GM19351 (cell line): ENCODE measurements around the gene KCNQ2.
"Not testable (repeated sequence)": the region's sequence is repeated elsewhere in the genome, so short reads cannot be mapped to it uniquely, and the experiment has no call there.

Source experiments
- ATAC-seq: cut with Tn5 transposase; IDR thresholded peaks from one replicate; pipeline ENCODE4 v1.9.1; 2021; ENCODE audit warnings: mild to moderate bottlenecking, moderate library complexity; ENCODE audit not compliant: unreplicated experiment

Gene KCNQ2

DNA sequence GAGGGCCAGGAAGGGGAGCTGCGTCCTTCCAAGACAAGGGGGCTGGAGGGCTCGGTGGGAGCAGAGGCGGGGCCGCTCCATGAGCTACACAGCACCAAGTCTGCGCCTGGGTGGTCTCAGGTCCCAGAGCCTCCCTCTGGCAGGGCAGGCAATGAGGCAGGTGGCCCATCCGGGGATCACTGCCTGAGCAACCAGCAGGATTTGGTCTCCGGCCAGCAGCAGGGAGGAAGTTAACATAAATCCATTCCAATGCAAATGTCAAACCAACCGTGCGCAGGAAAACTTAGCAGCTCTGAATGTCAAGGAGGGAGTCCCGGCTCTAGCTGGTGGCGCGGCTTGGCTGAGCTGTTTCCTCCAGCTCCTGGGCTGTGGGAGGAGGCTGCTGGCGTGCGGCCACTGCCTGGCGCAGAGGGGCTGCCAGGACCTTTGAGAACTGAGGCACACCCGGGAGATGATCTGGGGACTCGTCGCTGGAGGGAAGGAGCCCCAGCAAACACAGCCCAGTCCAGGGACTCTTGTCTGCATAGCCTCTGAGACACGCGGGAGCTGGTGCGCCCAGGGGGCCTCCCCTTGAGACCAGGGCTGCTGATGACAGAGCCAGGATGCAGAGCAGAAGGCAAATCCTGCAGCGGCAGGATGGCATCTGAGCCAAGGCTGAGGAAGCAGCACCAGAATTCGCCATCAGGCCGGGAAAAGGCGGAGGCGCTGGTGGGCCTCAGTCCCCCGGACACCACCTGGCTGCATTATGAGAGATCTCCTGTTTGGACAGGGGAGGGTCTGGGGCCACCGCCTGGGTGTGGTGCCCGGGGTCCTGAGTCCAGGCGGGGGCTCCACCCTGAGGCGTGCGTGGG lies 78.2 kb downstream of the KCNQ2 start:
- ATAC-seq, result no peak

DNA sequence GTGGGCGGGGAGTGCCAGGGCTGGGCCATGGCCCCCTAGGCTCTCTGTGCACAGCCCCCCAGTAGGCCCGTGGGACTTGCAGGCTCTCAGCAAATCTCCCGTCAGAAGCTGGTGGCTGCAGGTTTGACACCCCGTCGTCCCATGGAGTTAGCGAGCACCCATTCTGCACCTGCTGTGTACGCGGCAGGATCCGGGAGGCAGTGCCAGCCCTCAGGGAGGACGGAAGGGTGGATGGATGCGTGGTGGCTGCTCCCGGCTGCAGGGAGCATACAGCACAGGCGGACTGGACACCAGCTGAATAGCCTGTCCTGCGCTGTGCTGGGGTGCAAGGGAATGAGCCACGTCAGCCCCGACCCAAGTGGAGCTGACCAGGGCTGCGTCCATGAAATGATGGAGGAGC lies 78.9 kb downstream of the KCNQ2 start:
- ATAC-seq, result no peak

DNA sequence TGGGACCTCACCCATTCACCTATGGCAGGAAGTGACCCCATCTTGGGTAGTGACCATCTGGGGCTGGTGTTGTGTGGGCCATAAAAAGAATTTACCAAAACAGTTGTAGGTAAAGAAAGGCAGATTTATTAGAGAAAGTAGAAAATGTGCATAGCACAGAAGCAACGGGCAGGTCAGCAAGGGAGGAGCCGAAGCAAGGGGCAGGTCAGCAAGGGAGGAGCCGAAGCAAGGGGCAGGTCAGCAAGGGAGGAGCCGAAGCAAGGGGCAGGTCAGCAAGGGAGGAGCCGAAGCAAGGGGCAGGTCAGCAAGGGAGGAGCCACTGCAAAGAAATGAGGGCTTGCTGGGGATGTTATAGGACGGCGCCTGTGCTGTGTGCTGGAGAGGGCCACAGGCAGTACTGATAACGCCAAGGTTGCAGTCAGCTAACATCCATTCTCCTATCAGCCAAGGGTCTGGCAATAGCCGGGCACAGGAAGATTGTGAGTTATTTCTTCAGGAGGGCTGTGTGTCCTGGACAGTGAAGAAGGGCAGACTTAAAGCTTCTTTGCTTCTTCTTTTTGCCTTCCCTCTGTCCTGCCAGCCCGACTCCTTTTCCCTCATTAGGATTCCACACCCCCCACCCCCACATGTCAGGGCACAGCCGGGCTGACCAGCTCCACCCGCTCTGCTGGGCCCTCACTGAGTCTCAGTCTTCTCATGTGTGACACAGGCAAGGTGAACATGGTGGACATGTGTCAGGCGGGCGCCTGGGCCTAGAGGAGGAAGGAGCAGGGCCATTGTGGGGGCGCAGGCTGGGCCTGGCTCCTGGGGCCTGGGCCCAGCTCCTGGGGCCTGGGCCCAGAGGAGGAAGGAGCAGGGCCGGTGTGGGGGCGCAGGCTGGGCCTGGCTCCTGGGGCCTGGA lies 79.7 kb downstream of the KCNQ2 start:
- no peak for ATAC-seq

DNA sequence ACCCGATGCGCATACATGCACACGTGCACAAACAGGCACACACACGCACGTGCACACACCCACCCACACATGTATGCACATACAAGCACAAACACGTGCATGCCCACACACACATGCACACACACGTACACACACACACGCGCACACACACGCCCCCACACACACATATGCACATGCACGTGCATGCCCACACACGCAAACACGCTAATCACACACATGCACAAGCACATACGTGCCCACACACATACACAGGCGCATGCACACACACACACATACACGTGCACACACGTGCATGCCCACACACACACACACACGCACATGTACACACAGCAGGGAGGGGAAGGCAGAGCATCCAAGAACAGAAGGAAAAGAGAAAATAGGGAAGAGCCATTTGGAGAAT lies 84.5 kb downstream of the KCNQ2 start:
- ATAC-seq, result no peak

DNA sequence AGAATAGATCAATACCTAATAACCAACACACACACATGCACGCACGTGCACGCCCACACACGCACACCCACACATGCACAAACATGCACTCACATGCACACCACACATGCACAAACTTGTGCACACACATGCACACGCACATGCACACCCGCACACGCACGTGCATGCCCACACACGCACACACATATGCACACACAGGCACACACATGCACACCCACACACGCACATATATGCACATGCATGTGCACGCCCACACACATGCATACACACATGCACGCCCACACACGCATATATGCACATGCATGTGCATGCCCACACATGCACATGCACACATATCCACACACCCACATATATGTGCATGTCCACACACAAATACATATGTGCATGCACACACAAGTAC lies 85.1 kb downstream of the KCNQ2 start:
- ATAC-seq, result no peak

DNA sequence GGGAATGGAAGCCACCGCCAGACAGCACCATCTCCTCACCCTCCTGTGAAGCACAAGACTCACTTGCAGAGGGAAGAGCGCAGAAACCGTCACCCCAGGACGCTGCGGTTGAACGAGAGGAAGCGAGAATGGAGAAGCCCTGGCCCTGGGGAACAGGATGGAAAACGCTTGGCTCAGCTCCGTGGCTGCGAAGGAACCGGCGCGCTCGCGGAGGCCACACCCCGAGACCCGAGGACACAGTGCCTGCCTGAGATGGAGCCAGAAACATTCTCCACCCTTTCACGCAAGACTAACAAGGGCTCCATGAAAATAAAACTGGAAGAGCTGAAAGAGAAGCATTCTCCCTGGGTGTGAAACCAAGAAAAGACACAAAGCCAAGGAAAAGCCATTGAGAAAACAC lies 86.0 kb downstream of the KCNQ2 start:
- ATAC-seq, result no peak

DNA sequence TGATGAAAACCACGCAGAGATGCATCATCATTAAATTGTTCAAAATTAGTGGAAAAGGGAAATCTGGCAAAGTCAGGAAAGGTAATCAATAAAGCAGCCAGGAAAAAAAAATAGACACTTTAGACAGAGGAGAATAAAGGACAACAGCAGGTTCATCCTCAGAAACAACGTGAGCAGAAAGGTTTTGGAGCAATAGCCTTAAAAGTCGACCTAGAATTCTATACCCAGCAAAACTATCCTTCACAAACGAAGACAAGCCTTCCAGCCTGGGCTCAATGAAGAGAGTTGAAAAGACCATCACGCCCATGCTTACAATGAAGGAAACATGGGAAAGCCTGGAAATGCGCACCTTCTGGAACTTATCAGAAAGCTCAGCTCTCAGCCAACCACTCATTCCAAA lies 86.6 kb downstream of the KCNQ2 start:
- no peak for ATAC-seq

DNA sequence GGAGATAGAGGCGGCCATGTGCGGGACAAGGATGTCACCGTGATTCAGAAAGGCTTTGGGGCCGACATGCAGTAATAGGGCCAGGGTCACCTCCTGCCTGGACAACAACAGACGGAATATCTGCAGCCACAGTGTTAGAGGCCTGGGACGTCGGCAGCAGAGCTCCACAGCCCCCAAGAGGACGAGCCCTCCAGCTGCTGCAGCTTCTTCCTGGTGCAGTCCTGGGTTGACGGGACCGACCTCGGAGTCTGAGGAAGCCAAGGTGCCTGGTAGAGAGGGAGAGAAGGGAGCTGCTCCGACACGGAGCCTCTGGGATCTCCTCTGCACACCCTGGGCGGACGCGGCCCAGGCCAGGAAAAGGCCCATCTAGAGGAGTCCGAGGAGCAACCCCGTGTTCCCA lies 88.1 kb downstream of the KCNQ2 start:
- no peak for ATAC-seq

DNA sequence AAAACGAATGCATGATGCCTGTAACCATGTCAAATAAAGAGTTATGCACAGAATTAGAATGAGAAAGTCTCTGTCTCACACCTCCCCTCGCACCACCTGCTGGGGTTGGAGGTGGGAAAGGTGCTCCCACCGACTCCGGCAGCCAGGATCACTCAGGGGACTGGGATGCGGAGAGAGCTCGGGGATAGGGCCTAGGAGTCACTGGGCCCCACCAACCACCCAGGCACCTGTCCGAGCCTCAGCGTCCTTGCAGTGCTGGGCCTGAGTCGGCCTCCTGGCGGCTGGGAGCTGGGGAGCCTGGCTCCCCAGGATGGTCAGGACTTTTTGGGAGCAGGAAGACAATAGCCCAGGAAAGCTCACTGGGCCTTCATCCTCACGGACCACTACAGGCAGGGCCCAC lies 88.9 kb downstream of the KCNQ2 start:
- ATAC-seq, result no peak

DNA sequence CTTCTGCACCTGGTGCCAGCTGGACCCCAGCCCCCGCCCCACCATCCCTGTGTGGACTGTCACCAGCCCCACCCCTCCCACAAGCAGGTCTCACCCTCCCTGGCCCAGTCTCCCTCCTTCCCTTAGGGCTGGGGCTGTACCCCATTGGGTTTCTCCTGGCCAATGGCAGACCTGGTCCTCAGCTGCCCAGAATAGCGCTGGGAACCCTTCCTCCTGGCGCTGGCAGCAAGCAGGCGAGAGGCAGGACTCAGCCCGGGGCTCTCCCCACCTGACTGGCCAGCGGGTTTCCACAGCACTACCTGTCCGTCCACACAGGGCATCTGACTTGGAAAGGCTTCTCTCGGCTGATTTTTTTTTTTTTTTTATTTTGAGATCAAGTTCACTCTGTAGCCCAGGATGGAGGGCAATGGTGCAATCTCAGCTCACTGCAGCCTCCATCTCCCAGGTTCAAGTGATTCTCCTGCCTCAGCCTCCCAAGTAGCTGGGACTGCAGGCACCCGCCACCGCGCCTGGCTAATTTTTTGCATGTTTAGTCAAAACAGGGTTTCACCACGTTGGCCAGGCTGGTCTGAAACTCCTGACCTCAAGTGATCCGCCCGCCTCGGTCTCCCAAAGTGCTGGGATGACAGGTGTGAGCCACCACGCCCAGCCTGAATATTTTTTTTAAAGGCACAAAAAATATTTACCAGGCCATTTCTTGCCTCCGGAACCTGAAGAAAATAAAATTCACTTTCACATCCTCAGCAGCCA lies 89.7 kb downstream of the KCNQ2 start:
- no peak for ATAC-seq

DNA sequence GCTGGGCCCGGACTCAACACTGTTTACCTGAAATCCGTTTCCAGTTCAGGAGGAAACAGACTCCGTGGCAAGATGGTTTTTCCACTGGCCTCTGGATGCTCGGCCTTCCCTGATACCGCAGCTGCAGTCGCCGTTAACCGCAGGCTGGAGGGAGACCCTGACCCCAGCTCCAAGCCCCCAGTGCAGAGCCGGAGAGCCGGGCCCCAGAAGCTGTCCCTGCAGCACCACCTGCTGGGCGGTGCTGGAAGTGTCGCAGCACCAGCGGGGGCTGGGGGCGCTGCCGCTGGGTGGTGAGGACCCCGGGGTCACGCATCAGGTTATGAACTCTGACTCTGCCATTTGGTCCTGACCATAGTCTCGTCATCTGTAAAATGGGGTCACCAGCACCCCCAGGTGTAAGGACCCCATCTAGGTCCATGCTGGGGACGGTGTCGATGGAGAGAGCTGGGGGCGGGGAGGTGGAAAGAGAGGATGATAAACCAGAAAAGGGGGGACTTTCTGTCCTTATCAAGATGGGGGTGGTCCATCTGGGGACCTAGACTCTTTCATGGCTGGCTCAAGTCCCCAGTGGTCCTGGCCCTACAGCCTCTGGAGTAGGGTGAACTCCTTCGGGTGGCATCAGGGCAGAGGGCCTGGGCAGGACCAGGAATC lies 90.5 kb downstream of the KCNQ2 start:
- no peak for ATAC-seq

DNA sequence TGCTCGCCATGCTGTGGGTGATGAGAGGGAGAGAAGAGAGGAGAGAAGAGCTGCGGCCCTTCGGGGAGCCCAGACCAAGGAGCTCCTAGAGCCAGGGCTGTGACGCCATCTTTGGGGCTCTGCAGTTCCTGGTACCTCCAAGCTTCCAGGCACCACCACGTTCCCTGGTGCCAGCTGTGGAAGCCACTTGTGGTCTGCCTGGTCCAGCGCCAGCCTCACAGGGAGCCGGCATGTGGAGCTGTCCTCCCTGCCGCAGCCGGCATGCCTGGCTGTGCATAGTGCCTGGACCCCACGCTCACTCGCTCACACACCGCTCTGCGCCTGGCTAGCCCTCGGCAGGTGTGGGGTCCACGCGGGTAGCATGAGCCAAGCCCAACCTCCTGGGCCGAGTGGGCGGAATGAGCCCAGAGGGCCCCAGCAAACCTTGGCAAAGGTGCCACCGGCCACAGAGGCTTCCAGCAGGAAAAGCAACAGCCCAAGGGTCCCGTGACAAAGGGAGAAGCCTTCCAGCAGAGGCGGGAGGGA lies 92.0 kb downstream of the KCNQ2 start:
- no peak for ATAC-seq

DNA sequence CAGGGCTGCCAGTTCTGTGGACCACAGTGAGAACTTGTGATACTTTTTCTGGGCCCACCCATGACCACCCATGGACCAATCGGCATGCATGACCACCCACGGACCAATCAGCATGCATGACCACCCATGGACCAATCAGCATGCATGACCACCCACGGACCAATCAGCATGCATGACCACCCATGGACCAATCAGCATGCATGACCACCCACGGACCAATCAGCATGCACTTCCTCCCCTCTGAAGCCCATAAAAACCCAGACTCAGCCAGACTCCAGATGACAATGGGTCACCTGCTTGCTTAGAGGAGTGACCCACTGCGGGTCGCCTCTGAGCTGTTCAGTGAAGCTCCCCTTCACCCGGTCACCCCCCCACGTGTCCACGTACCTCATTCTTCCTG lies 92.6 kb downstream of the KCNQ2 start:
- not testable (repeated sequence) for ATAC-seq

DNA sequence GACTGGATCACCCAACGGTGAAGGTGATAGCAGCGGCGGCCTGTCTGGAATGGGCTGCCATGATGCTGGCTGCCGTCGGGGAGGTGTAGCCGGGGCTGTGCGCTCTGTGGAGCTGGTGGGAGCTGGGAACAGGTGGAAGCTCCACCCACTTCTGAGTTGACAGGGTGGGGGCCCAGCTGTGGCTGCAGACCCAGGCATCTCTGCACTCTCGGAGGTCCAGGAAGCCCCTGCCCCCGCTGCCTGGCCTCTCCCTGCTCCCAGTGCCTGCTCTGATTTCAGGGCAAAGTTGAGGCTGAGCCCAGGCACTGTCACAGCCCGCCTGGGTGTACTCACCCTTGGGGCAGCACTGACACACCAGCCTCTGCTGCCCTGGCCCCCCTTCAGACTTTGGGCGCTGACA lies 93.2 kb downstream of the KCNQ2 start:
- ATAC-seq, result no peak

DNA sequence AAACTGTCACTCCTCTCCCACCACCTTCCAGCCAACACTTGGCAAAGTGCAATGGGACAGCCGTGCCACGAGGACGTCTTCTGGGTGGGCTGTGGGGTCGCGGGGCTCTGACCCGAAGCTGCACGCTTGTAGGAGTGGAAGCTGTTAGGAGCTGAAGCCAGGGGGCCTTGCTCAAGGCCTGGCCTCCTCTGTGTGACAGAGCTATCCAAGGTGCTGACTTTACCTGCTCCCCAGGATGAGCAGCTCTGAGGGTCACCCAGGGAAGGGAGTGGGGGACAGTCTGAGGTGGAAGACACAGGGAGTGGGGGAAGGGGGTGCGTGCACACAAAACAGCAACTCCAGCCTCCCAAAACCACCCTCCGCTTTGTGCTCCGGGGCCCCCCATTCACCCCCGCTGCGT lies 93.8 kb downstream of the KCNQ2 start:
- no peak for ATAC-seq

DNA sequence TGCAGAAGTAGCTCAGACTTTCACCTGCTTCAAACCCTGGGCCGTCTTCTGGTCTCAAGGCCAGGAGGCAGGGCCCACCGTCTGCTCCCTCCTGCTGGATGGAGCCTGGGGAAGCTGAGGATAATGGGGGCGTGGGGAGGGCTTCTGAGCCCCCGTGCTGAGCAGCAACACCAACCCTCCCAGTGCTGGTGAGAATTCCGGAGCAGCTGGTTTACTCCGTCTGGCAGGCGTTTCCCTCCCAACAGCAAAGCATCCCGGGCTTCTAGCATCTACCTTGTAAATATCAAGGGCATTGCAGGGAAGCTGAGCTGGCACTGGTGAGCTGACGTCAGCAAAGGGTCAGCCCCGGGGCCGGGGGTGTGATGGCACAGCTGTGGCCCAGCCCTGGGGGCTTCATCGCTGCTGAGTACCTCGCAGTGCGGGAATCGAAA lies 94.5 kb downstream of the KCNQ2 start:
- no peak for ATAC-seq

DNA sequence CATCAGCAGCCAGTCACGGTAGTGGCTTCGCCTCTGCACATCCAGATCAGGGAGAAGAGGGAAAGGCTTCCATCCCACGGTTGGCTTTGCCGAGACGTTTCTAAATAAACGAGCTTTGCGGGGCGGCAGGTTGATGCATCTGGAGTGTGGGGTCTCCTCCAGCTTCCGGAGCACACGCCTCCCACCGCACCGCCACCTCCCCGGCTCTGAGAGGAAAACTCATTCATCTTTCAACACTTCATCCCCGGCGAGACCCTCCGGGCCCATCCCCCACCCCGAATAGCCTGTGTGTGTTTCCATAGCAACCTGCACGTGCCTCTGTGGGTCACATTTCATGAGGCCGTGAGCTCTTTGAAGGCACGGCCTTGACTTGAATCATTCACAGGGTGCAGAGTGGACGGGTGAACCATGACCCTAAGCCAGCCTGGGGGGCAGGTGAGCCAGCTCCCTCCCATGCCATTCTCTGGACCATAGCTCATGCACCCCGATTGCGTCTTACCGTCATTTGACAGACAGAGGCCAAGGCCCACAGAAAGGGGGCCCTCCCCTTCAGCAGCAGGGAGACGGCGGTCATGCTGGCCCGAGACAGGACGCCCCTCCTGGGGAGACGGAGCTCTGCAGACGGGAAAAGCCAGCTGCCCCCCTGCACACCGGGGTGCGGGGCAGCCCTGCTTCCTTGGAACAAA lies 95.1 kb downstream of the KCNQ2 start:
- no peak for ATAC-seq

DNA sequence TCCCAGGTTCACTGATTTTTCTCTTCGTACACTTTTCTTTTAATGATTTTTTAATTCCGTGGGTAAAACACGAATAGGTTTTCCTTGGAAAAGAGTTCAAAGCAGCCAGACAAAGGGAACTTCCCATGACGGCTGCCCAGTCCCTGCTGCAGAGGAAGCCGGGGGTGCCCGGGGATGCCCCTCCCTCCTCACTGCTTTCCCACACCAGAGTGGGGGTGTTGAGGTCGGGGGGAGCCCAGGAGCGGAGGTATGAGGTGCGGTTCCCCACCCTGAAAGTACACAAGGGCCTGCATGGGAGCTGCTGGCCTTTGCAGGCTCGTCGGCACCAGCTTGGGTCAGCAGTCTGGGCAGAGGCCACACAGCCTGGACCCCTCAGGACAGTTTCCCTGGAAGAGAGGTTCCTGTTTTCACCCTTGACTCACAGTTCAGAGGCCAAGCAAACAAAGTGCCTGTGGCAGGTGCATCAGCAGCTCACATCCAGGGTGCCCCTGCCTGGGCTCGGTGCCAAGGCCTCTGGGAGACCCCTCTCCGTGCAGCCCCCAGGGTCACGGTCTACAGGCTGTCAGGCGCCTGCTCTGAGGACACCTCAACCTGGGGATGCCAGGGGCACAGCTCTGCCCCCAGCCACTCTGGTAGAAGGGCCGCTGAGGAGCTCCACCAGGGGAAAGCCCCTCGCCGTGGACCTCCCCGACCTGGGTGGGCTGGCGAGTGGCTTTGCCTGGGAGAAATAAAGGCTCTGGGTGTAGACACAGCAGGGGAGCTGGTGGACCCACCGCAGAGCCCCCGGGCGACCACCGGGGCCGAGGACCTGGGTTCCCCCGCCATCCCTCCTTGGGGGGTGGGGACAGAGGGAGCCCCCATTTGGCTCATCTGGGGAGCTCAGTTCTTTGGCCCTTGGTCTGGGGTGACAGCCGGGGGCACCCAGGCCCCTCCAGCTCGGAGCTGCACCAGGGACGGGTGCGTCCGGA lies 95.9 kb downstream of the KCNQ2 start:
- ATAC-seq, result no peak

DNA sequence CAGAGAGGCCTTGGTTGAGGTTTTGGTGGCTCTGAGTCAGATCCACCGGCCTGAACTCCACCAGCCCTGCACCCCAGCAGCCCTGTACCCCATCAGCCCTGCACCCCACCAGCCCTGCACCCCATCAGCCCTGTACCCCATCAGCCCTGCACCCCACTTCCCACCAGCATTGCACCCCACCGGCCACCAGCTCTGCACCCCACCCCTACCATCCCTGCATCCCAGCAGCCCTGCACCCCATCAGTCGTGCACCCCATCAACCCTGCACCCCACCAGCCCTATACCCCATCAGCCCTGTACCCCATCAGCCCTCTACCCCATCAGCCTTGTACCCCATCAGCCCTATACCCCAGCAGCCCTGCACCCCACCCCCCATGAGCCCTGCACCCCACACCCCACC lies 97.0 kb downstream of the KCNQ2 start:
- no peak for ATAC-seq
